H9 (cell line): ENCODE results near the gene ACVR1B. TPM values are rescaled to one million over a fixed set of nuclear protein-coding genes. Genes with fewer than 3 reads are reported as not detected.

Experiments
- DNase-seq: peaks from one replicate; pipeline ENCODE4 v3.0.0-alpha.2; 2017
- H2AFZ ChIP-seq: one replicate; pipeline ENCODE4 v1.6.1; 2013; ENCODE audit warnings: mild to moderate bottlenecking, low read length, control low read depth, moderate library complexity
- H2AK5ac ChIP-seq: 2 replicates; pipeline ENCODE4 v1.6.1; 2013; ENCODE audit warnings: low read length, control low read depth, mixed read lengths; ENCODE audit not compliant: insufficient read length
- H2BK120ac ChIP-seq: one replicate; pipeline ENCODE4 v1.6.1; 2013; ENCODE audit warnings: low read depth, mild to moderate bottlenecking, low read length, control low read depth, inconsistent platforms; ENCODE audit not compliant: poor library complexity, severe bottlenecking
- H2BK12ac ChIP-seq: 2 replicates; pipeline ENCODE4 v1.6.1; 2013; ENCODE audit warnings: low read length, control low read depth, mixed read lengths, low read depth; ENCODE audit not compliant: insufficient read length
- H2BK15ac ChIP-seq: 2 replicates; pipeline ENCODE4 v1.6.1; 2013; ENCODE audit warnings: low read depth, low read length, control low read depth
- H2BK20ac ChIP-seq: one replicate; pipeline ENCODE4 v1.6.1; 2013; ENCODE audit warnings: low read depth, mild to moderate bottlenecking, low read length, control low read depth, inconsistent platforms; ENCODE audit not compliant: poor library complexity, severe bottlenecking
- H2BK5ac ChIP-seq: 2 replicates; pipeline ENCODE4 v1.6.1; 2013; ENCODE audit warnings: low read length, control low read depth, mixed read lengths; ENCODE audit not compliant: insufficient read length
- H3K14ac ChIP-seq: 2 replicates; pipeline ENCODE4 v1.6.1; 2013; ENCODE audit warnings: low read length, control low read depth; ENCODE audit not compliant: insufficient read depth
- H3K18ac ChIP-seq: 2 replicates; pipeline ENCODE4 v1.6.1; 2013; ENCODE audit warnings: low read depth, mild to moderate bottlenecking, mixed read lengths, low read length, control low read depth; ENCODE audit not compliant: insufficient read length
- H3K23ac ChIP-seq: 2 replicates; pipeline ENCODE4 v1.6.1; 2013; ENCODE audit warnings: low read length, control low read depth, mixed read lengths, low read depth; ENCODE audit not compliant: insufficient read length
- H3K23me2 ChIP-seq: 2 replicates; pipeline ENCODE4 v1.6.1; 2013; ENCODE audit warnings: low read depth, mild to moderate bottlenecking, mixed read lengths, low read length, control low read depth; ENCODE audit not compliant: insufficient read length, poor library complexity, severe bottlenecking
- H3K27ac ChIP-seq: 2 replicates; pipeline ENCODE4 v1.5.1; 2013; ENCODE audit warnings: low read length, control low read depth, mixed read lengths, low read depth; ENCODE audit not compliant: insufficient read length
- H3K27me3 ChIP-seq: 2 replicates; pipeline ENCODE4 v1.6.1; 2013; ENCODE audit warnings: low read length, control low read depth, inconsistent platforms; ENCODE audit not compliant: insufficient read depth
- H3K4ac ChIP-seq: 2 replicates; pipeline ENCODE4 v1.6.1; 2013; ENCODE audit warnings: low read depth, mild to moderate bottlenecking, control low read depth, inconsistent platforms, low read length, moderate library complexity
- H3K4me1 ChIP-seq: 2 replicates; pipeline ENCODE4 v1.6.1; 2013; ENCODE audit warnings: low read length, control low read depth, inconsistent platforms; ENCODE audit not compliant: insufficient read depth
- H3K4me2 ChIP-seq: 2 replicates; pipeline ENCODE4 v1.6.1; 2013; ENCODE audit warnings: low read length, control low read depth, mixed read lengths; ENCODE audit not compliant: insufficient read length, insufficient read depth
- H3K56ac ChIP-seq: 2 replicates; pipeline ENCODE4 v1.6.1; 2013; ENCODE audit warnings: low read depth, mild to moderate bottlenecking, mixed read lengths, low read length, control low read depth; ENCODE audit not compliant: insufficient read length
- H3K79me1 ChIP-seq: 2 replicates; pipeline ENCODE4 v1.6.1; 2013; ENCODE audit warnings: low read depth, mild to moderate bottlenecking, moderate library complexity, low read length, control low read depth, inconsistent platforms; ENCODE audit not compliant: insufficient read depth, poor library complexity, severe bottlenecking
- H3K79me2 ChIP-seq: 2 replicates; pipeline ENCODE4 v1.6.1; 2013; ENCODE audit warnings: low read length, control low read depth, inconsistent platforms; ENCODE audit not compliant: insufficient read depth
- H3K9ac ChIP-seq: 2 replicates; pipeline ENCODE4 v1.6.1; 2013; ENCODE audit warnings: low read length, control low read depth, mixed read lengths; ENCODE audit not compliant: insufficient read length; ENCODE audit errors: extremely low read depth
- H3K9me3 ChIP-seq: one replicate; pipeline ENCODE4 v1.6.1; 2013; ENCODE audit warnings: low read depth, low read length, inconsistent platforms; ENCODE audit not compliant: control insufficient read depth
- H3T11ph ChIP-seq: one replicate; pipeline ENCODE4 v1.6.1; 2013; ENCODE audit warnings: mild to moderate bottlenecking, low read length, control low read depth, inconsistent platforms
- H4K20me1 ChIP-seq: one replicate; pipeline ENCODE4 v1.6.1; 2013; ENCODE audit not compliant: control insufficient read depth, insufficient read length, insufficient read depth
- H4K5ac ChIP-seq: 2 replicates; pipeline ENCODE4 v1.6.1; 2013; ENCODE audit warnings: low read depth, mild to moderate bottlenecking, mixed read lengths, low read length, control low read depth; ENCODE audit not compliant: insufficient read length
- H4K8ac ChIP-seq: replicated peaks from 2 replicates; pipeline ENCODE4 v1.6.1; 2013; ENCODE audit warnings: low read length, control low read depth, mixed read lengths, low read depth; ENCODE audit not compliant: insufficient read length
- H4K91ac ChIP-seq: 2 replicates; pipeline ENCODE4 v1.6.1; 2013; ENCODE audit warnings: low read depth, mild to moderate bottlenecking, moderate library complexity, mixed read lengths, low read length, control low read depth; ENCODE audit not compliant: insufficient read length
- H3K27ac Mint-ChIP-seq, 3 experiments: 2 replicates in 2 of 3; 3 replicates in 1 of 3; pipeline ENCODE4 v1.8.0; 2020 to 2021; ENCODE audit warnings: mixed read lengths in 3 of 3, mild to moderate bottlenecking in 1 of 3, moderate library complexity in 1 of 3
- H3K27me3 Mint-ChIP-seq: 2 replicates; pipeline ENCODE4 v1.8.0; 2021; ENCODE audit warnings: low read depth, mild to moderate bottlenecking, moderate library complexity, mixed read lengths
- H3K36me3 Mint-ChIP-seq, 3 experiments: 2 replicates in 2 of 3; 3 replicates in 1 of 3; pipeline ENCODE4 v1.8.0; 2020 to 2021; ENCODE audit warnings: low read depth in 3 of 3, mixed read lengths in 3 of 3; ENCODE audit not compliant: insufficient read depth in 1 of 3
- H3K4me1 Mint-ChIP-seq, 2 experiments: 2 replicates each; pipeline ENCODE4 v1.8.0; 2020; ENCODE audit warnings: mixed read lengths in 2 of 2
- H3K4me3 Mint-ChIP-seq, 2 experiments: 2 replicates in 1 of 2; 3 replicates in 1 of 2; pipeline ENCODE4 v1.8.0; 2020 to 2021; ENCODE audit warnings: mild to moderate bottlenecking in 2 of 2, mixed read lengths in 2 of 2, moderate library complexity in 1 of 2
- H3K9me3 Mint-ChIP-seq, 2 experiments: 2 replicates in 1 of 2; 3 replicates in 1 of 2; pipeline ENCODE4 v1.8.0; 2020; ENCODE audit warnings: mild to moderate bottlenecking in 2 of 2, mixed read lengths in 2 of 2, moderate library complexity in 1 of 2
- WGBS: extraction: QIAGEN DNeasy Blood & Tissue Kit; methylation state at CpG from one replicate; pipeline ENCODE4 v1.1.7; 2013; ENCODE audit warnings: missing lambda C conversion rate, low lambda C conversion rate, mixed read lengths; ENCODE audit not compliant: insufficient read length; ENCODE audit errors: extremely low coverage; 5-methylcytosine and 5-hydroxymethylcytosine counted together
- total RNA-seq: library from RNA; stranded (reverse); gene quantifications from 2 replicates; pipeline ENCODE4 v1.2.1, GENCODE V29; 2021
- TF ChIP-seq, protein P1 (sequence below): fragments of 200-600 bp; sonication (generic); conservative IDR thresholded peaks from 3 replicates; pipeline ENCODE4 v1.8.0; 2021; ENCODE audit warnings: antibody characterized with exemption, mild to moderate bottlenecking

Gene ACVR1B
- total RNA-seq, 1 experiment from 2014 or later = 16.3 TPM

DNA sequence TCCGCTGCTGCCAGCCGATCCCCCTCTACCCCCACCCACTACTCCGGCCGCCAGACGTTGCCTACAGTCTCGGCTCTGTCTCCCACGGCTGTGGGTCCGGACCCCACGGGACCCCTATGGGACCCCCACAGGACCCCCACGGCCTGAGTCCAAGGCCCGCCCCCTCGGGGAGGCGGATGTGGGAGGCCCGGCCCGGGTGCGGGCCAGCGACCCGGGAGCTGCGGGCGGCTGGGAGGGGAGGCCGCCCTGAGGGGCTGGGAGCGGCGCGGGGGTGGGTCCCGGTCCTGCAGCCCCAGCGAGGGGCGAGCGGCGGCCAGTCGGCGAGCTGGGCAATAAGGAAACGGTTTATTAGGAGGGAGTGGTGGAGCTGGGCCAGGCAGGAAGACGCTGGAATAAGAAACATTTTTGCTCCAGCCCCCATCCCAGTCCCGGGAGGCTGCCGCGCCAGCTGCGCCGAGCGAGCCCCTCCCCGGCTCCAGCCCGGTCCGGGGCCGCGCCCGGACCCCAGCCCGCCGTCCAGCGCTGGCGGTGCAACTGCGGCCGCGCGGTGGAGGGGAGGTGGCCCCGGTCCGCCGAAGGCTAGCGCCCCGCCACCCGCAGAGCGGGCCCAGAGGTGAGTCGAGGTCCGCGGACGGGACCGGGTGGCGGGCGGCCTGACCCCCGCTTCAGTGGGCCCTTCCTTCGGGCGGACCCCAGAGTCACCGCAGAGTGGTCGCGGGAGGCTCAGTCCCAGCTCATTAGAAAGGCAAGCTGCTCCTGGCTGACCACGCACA lies 44.2 kb upstream of the ACVR1B start, which contains the start of gene ACVRL1:
TSS of gene ACVRL1 (plus strand) at position 422 of the 773 bp plus-strand sequence. CDS start 4,971 bp downstream, outside the sequence.
- Mint-ChIP-seq H3K9me3 (no peaks in the 10 kb centered on the region), H3K27me3 (peaks cover 15% of the 10 kb centered on the region), H3K4me3 (no peak within 1 kb of the TSS), H3K36me3 (no peaks in the 10 kb centered on the region), H3K27ac (no peak within 1 kb of the TSS; a peak in 1 of 7 replicates), H3K4me1 (peaks cover 11 to 23% of the 10 kb centered on the region in 2 experiments)
- Histone ChIP-seq H3K14ac (no peak within 1 kb of the TSS), H3K4ac (no peak within 1 kb of the TSS), H2BK12ac (no peak within 1 kb of the TSS), H3K4me1 (peaks cover 2% of the 10 kb centered on the region; the same call in 1 of the 2 replicates), H2BK120ac (no peak within 1 kb of the TSS), H2BK15ac (no peak within 1 kb of the TSS; the same call in 1 of the 2 replicates), H3K9ac (no peak within 1 kb of the TSS), H2AFZ (no peak within 1 kb of the TSS), H3K56ac (no peak within 1 kb of the TSS), H3K4me2 (peak within 1 kb of the TSS; percentile 19), H3K18ac (no peak within 1 kb of the TSS), H4K8ac (no peak within 1 kb of the TSS), H3K79me2 (no peaks in the 10 kb centered on the region), H4K91ac (no peak within 1 kb of the TSS), H3K27me3 (peaks cover 5% of the 10 kb centered on the region; the same call in 1 of the 2 replicates), H3K23ac (no peak within 1 kb of the TSS), H2BK20ac (no peak within 1 kb of the TSS), H4K20me1 (peaks cover 3% of the 10 kb centered on the region), H3K9me3 (no peaks in the 10 kb centered on the region), H4K5ac (no peak within 1 kb of the TSS), H3K27ac (no peak within 1 kb of the TSS), H2AK5ac (no peak within 1 kb of the TSS), H3K23me2 (no peaks in the 10 kb centered on the region), H2BK5ac (no peak within 1 kb of the TSS), H3T11ph (no peak within 1 kb of the TSS), H3K79me1 (no peaks in the 10 kb centered on the region)
- TF ChIP-seq, protein P1, sequence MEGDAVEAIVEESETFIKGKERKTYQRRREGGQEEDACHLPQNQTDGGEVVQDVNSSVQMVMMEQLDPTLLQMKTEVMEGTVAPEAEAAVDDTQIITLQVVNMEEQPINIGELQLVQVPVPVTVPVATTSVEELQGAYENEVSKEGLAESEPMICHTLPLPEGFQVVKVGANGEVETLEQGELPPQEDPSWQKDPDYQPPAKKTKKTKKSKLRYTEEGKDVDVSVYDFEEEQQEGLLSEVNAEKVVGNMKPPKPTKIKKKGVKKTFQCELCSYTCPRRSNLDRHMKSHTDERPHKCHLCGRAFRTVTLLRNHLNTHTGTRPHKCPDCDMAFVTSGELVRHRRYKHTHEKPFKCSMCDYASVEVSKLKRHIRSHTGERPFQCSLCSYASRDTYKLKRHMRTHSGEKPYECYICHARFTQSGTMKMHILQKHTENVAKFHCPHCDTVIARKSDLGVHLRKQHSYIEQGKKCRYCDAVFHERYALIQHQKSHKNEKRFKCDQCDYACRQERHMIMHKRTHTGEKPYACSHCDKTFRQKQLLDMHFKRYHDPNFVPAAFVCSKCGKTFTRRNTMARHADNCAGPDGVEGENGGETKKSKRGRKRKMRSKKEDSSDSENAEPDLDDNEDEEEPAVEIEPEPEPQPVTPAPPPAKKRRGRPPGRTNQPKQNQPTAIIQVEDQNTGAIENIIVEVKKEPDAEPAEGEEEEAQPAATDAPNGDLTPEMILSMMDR = no peak
- no CpG with 5 or more reads among the region's 74 CpGs for WGBS
- DNase-seq = no peak
